Measurements from ENCODE around the gene PLSCR2. TPM values are rescaled to one million over a fixed set of nuclear protein-coding genes. Genes with fewer than 3 reads are reported as not detected.

The PLSCR2 gene
- polyA plus RNA-seq, 1 donor (not counting 4 experiments of a cell fraction or from before 2014, with no cell fraction given) = not detected

GRCh38 chr3:146468234-146468633 is 1.1 kb downstream of the PLSCR2 start:
- no peak for DNase-seq (ENCODE audit: low read depth, low spot score)
- H3K9ac ChIP-seq (ENCODE audit: control insufficient read depth, extremely low read depth, insufficient read depth, low read length) = no peak overlapping the region
- H3K9me1 ChIP-seq (ENCODE audit: control insufficient read depth, extremely low read depth, insufficient read depth, low read length) = no peaks in the 10 kb centered on the region
- dilution Hi-C loops (cut with MboI; ENCODE audit: extremely low pct_ligation_motif_present, low sequenced_read_pairs) = no loop called here
- H3K79me2 ChIP-seq (ENCODE audit: control insufficient read depth, insufficient read depth, low read length) = no peaks in the 10 kb centered on the region
- H3K36me3 ChIP-seq (ENCODE audit: control insufficient read depth in 2 of 2, extremely low read depth in 1 of 2, insufficient read depth in 2 of 2, low read length in 2 of 2) = no peaks in the 10 kb centered on the region
- TF ChIP-seq EZH2 (IDR thresholded peaks at IDR 0.05; ENCODE audit: low read length) = no peak
- no peak for TF ChIP-seq CTCF (optimal IDR thresholded peaks at IDR 0.05 in 1 of 3, IDR thresholded peaks at IDR 0.05 in 1 of 3, conservative IDR thresholded peaks at IDR 0.05 in 1 of 3; ENCODE audit: extremely low read depth in 1 of 3, insufficient read depth in 2 of 3, low read length in 3 of 3)
- no peaks in the 10 kb centered on the region for H3K27me3 ChIP-seq (ENCODE audit: control insufficient read depth, extremely low read depth, insufficient read depth, low read length)
- no peak overlapping the region for H2AFZ ChIP-seq (ENCODE audit: control insufficient read depth, low read length)
- H3K4me2 ChIP-seq (ENCODE audit: control insufficient read depth, extremely low read depth, insufficient read depth, low read depth, low read length) = no peak overlapping the region
- H3K27ac ChIP-seq (ENCODE audit: control insufficient read depth, insufficient read depth, low read length) = no peak overlapping the region
- H3K4me1 ChIP-seq (ENCODE audit: control insufficient read depth, extremely low read depth, insufficient read depth, low read length) = peaks cover 6% of the 10 kb centered on the region
- no peak overlapping the region for H3K4me3 ChIP-seq (ENCODE audit: control insufficient read depth in 2 of 3, extremely low read depth in 1 of 3, insufficient read depth in 2 of 3, low read depth in 1 of 3, low read length in 3 of 3)
- H4K20me1 ChIP-seq (ENCODE audit: control insufficient read depth, extremely low read depth, insufficient read depth, low read length) = no peaks in the 10 kb centered on the region
- FAIRE-seq = no peak
- no peaks in the 10 kb centered on the region for H3K9me3 ChIP-seq (ENCODE audit: control insufficient read depth, low read depth, low read length)

- no peak overlapping the region for H3K4me3 ChIP-seq (ENCODE audit: control insufficient read depth in 2 of 3, extremely low read depth in 1 of 3, insufficient read depth in 2 of 3, low read depth in 1 of 3, low read length in 3 of 3)
- H3K27me3 ChIP-seq (ENCODE audit: control insufficient read depth, extremely low read depth, insufficient read depth, low read length) = no peaks in the 10 kb centered on the region
- dilution Hi-C loops (cut with MboI; ENCODE audit: extremely low pct_ligation_motif_present, low sequenced_read_pairs) = no loop called here
- H2AFZ ChIP-seq (ENCODE audit: control insufficient read depth, low read length) = no peak overlapping the region
- H3K36me3 ChIP-seq (ENCODE audit: control insufficient read depth in 2 of 2, extremely low read depth in 1 of 2, insufficient read depth in 2 of 2, low read length in 2 of 2) = no peaks in the 10 kb centered on the region
- H3K79me2 ChIP-seq (ENCODE audit: control insufficient read depth, insufficient read depth, low read length) = no peaks in the 10 kb centered on the region
- H3K27ac ChIP-seq (ENCODE audit: control insufficient read depth, insufficient read depth, low read length) = no peak overlapping the region
- H3K4me2 ChIP-seq (ENCODE audit: control insufficient read depth, extremely low read depth, insufficient read depth, low read depth, low read length) = no peak overlapping the region
- FAIRE-seq (no peak), DNase-seq (ENCODE audit: low read depth, low spot score) (no peak)
- H4K20me1 ChIP-seq (ENCODE audit: control insufficient read depth, extremely low read depth, insufficient read depth, low read length) = no peaks in the 10 kb centered on the region
- TF ChIP-seq CTCF (optimal IDR thresholded peaks at IDR 0.05 in 1 of 3, IDR thresholded peaks at IDR 0.05 in 1 of 3, conservative IDR thresholded peaks at IDR 0.05 in 1 of 3; ENCODE audit: extremely low read depth in 1 of 3, insufficient read depth in 2 of 3, low read length in 3 of 3) = no peak
- no peak for TF ChIP-seq EZH2 (IDR thresholded peaks at IDR 0.05; ENCODE audit: low read length)
- H3K9ac ChIP-seq (ENCODE audit: control insufficient read depth, extremely low read depth, insufficient read depth, low read length) = no peak overlapping the region
- H3K9me1 ChIP-seq (ENCODE audit: control insufficient read depth, extremely low read depth, insufficient read depth, low read length) = no peaks in the 10 kb centered on the region
- peaks cover 6% of the 10 kb centered on the region for H3K4me1 ChIP-seq (ENCODE audit: control insufficient read depth, extremely low read depth, insufficient read depth, low read length)
- no peaks in the 10 kb centered on the region for H3K9me3 ChIP-seq (ENCODE audit: control insufficient read depth, low read depth, low read length)
Observed at GRCh38 chr3:146466604-146467003, 2.8 kb downstream of the PLSCR2 start.
